Renal cortical epithelial cell (primary cell): ENCODE results near the gene KLHL22. TPM values are rescaled to one million over a fixed set of nuclear protein-coding genes. Genes with fewer than 3 reads are reported as not detected.
"Not testable (repeated sequence)": the region's sequence is repeated elsewhere in the genome, so short reads cannot be mapped to it uniquely, and the experiment has no call there.

ENCODE experiments used
- DNase-seq: peaks from one replicate; pipeline ENCODE4 v3.0.0-alpha.2; 2011; ENCODE audit warnings: low read depth
- total RNA-seq: library from RNA; depleted of rRNA; stranded (reverse); fragments of >200 nt; gene quantifications from 2 replicates; pipeline ENCODE4 v1.2.3, GENCODE V29; 2014

KLHL22 gene
- total RNA-seq, 1 donor from 2014 or later: 25.5 TPM

DNA sequence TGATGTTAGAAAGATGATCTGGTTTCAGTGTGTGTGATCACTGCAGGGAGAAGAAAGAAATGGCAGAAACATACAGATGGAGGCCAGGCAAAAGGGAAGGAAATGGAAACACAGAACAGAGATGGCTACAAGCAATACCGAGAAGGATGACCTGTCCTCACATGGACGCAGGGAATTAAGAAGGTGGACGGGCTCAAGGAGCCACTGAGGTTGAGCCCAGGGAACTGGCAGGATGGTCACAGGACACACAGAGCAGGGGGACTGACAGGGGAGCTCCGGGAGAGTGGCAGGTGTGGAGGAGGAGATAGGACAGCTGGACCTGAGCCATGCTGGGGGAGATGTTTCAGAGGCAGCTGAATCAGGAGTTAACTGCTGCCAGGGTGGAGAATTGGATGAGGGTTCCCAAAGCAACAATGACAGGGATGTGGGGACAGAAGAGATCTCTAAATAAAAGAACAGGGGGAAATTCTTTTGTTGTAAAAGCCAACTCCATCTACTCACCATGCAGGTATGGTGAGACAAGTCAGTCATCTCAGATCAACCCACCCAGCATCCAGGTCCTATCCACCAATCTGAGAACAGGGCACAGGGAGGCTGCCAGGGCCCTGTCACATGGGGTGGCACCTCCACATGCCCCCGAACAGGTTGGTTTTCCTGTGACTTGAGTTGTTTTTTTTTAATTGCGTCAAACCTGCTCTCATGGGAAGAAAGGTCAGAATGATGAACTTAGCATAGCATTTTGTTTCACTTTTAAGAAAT is 26.3 kb downstream of the KLHL22 start:
- DNase-seq: no peak

DNA sequence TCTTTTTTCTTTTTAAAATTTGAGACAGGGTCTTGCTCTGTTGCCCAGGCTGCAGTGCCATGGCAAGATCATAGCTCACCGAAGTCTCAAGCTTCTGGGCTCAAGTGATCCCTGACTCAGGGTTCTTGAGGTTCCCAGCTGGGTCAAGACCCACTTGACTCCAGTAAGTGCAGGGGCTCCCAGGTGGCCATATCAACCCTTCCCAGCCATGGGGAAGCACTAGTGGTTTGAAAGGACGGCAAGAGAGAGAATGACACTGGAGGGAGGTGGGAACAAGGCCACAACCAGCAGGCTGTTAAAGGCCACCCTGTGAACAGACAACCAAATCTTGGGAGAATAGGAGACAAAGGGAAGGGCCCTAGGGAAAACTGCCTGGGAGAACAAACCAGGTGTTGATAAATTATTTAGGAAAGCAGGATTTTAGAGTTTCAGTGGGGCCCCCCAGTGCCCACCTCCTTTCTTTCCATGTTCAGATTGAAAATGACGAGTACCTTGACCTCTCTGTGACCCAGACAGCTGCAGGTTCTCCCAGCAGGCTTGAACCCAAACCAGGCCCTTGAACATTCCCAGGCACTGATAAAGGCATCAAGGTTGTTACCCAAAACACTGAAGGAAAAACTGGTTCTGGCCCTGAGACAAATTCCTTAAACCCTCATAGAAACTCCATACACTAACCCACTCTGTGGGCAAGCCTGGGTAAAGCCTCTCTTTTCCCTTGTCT is 28.8 kb downstream of the KLHL22 start:
- DNase-seq: no peak

DNA sequence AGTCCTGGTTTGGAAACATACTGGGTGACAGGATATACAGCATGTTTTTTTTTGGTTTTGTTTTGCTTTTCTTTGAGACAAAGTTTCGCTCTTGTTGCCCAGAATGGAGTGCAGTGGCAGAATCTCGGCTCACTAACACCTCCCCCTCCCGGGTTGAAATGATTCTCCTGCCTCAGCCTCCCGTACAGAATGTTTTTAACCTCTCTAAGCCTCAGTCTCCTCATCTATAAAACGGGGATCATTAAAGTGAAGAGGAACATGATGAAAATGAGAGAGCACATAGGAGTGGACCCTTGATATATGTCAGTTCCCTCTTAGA is 29.9 kb downstream of the KLHL22 start:
- DNase-seq: no peak

DNA sequence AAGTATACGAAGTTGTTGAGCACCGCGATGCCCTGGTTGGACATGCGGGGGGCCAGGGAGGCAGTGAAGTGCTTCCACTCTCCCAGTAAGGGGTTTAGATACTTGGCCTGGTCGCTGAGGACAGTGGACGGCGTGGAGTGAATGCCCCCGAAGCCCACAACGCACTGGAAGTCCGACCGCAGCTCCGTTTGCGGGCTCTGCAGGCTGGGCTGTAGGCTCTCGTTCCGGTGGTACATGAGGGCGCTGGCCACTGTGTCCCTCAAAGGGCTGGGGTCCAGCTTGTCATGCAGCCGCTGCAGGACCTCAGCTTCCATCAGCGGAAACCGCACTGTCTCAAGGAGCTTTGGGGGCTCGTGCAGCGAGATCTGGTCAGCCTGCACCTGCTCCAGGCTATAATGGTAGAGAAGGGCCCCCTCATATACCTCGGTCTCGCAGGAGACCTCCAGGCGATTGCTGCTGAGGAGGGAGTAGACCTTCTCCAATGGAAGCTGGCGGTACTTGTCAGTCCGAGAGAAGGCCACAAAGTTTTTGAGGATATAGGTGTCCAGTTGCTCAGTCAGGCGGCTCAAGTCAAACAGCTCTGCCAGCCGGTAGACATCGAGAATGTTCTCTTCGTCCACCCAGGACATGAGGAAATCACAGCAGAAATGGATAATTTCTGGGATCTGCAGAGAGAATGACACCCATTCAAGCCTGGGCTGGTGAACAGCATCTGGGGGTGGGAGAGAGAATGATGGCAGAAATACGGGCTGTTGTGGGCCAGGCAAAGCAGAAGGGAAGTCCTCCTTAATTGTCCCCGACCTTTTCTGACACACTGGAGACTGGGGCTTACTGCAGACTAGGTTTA is 30.5 kb downstream of the KLHL22 start:
- no peak for DNase-seq

DNA sequence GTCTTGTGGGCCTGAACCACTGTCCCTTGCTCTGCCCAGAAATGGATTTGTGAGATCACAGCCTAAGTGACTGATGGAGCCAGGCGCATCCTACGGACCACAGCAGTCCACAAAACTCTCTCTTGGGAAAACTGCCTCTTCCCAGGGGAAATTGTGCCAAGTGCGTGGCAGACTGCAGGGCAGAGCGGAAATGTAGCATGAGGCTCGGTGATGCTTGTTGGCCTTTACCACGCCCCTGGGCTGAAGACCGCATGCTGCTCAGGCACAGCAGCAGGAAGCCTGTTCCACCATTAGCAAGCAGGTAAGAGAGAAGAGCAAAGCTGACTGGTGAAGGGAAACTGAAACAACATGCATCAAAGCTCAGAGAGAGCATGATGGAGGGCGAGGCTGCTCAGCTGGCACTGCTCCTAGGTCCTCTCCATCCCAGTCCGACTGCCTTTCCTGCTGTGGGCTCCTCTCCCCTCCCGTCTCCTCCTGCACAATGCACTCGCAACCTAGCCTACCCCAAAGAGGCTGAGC is 31.4 kb downstream of the KLHL22 start:
- DNase-seq: no peak

DNA sequence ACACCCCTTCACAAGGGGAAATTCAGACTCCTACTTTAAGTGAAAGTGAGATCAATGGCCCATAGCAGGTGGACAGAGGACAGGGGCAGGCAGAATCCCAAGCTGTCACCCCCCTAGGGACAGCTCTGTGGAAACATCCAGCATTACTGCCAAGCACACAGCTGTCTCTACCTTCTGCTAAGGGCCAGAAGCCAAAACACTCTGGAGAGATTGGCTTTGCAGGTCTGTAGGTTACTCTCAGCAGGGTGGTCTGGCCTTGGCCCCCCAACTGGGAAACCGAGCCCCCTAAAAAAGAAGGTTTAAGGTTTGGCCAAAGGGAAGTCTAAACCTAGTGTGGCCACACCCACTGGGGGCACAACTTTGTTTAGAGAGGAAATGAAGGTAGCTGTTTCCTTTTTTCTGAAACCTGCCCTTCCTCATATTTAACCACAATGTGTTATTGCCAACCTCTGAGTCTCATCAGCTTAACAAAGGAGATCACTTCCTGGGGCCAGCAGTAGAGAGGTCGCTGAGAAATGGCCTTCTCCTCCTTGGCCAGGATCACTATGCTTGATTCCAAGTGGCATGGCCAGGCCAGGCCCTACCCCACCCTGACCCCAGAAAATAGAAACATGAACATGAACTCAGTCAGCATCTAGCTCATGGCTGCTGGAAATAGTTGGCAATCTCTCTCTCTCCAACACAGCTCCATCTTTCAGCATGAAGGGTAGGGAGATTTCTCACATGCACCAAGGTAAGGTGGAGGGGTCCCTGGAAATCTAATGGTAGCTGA is 32.1 kb downstream of the KLHL22 start:
- no peak for DNase-seq

DNA sequence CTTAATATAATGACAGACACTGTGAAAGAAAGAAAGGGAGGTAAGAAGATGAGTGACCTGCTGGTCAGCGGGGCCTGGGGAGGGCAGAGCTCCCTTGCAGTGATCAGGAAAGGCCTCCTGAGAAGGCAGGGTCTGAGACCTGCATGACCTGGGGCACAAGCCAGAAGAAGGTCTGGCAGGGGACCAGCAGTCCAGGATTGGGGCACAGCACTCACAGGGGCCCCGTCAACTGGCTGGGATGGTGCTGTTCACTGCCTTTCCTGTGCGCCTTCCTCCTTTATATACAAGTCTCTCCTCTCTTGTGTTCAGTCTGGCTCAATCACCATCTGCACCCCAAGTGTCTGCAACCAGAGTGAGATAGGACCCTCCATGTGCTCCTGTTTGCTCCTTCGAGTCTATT is 35.7 kb downstream of the KLHL22 start:
- DNase-seq: no peak

DNA sequence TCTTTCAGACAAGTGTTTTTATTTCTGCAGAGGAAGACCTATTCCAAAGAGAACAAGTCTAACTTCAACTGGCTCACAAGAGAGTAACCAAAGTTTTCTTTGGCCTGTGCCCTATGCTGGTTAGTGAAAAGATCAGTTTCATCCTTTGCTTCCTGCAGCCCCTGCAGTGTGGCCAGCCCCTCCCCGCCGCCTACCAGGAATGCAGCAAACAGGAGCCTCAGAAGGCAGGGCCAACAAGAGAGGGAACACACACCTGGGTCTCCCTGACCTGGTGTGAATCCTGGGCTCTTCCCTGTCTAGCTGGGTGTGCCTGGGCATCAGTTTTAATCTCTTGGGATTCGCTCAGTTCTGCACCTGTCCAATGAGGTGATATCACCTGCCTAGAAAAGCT is 36.4 kb downstream of the KLHL22 start:
- DNase-seq: no peak

DNA sequence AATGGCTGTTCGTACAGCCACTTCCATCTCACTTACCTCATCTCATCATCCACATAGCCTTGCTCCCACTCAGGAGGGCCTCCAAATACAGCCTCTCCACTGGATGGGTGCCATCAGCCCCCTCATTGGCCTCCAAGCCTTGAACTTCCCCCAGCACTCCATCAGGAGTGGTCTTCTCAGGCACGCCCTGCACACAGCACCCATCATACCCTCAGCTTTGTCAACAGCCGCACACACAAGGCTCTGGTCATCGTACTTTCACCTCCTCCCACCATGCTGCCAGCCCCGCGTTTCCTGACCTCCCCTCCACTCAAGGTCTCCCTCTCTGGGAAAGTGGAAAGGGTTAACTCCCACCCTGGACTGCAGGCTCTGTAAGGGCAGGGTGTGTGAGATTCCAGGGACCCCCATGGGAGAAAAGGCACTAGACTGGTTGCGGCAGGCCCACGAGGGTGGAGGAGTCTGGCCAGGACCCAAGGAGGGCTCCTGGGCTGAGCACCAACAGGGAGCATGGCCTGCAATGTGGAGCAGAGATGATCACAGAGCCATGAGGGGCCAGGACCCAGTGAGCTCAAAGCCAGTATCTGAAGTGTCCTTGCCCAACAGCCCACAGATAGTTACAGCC is 37.0 kb downstream of the KLHL22 start:
- no peak for DNase-seq

DNA sequence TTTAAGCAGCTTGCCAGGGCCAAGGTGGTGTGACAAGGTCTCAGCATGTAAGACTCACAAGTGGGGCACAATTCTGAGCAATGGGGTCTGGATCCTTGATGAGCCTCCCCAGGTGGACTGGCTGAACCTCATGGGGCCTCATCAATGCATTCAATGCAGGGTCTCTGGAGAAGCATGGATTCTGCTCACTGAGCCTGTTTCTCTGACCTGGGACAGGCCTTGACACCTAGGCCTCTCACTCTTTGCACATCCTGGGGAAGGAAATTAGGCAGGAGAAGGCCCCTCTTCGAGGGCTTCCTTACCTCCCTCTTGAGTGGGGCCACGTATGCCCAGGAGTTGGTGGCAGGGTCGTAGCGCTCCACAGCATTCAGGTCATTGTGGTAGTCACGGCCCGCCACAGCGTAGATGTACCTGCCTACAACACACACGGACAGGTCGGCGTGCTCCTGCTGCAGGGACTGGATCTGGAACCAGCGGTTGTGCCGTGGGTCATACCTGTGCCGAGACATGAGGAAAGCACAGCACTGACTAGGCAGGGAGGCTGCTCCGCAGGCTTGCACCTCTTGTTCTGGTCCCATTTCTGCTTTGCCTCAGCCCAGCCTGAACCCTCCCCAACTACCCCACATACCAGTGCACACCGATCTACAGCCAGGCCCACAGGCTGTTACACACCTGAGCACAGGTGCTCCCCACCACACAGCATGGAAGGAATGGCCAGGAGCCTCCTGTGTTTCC is 37.9 kb downstream of the KLHL22 start:
- no peak for DNase-seq

DNA sequence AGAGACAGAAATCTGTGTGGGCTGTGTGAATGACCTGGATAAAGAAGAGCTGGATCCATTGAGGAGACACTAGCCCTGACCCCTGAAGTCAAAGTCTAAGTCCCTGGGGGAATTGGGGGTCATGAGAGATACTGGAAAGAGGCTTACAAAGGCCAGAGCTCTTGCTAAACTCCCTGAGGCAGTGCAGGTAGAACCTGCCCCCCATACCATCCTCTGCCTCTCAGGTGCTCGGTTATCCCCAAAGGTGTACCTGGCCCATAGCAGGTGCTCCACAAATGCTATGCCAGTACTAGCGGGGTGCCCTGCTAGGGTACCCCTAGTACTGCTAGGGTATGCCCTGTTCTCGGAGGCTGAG is 38.9 kb downstream of the KLHL22 start:
- no peak for DNase-seq

DNA sequence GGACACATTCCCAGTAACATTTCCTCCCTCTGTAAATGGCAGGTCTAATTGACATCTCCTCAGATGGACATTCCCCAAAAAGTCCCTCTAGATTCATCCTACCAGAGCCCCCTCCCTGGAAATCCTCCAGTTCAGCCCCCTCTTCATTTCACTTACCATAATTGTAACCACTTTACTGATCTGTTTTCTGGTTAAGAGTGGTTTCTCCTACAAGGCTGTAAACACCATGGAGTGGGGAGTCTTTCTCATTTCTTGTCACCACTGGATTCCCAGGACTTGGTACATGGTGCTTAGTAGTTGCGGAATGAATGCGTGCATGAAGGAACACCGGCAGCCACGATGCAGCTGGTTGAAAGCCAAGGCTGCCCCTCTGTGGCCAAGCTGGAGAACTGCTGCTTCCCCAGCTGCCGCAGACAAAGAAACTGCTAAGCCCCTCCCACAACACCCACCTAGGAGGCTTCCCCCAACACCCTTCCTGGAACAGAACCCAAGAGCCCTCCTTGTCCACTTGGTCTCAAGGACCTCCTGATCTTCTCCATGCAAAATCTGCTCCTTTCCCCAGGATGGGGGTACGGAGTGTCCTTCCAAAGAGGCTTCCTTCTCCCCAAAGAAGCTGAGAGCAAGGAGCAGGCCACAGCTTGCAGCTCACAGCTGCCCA is 39.4 kb downstream of the KLHL22 start:
- peak; percentile 68 for DNase-seq

DNA sequence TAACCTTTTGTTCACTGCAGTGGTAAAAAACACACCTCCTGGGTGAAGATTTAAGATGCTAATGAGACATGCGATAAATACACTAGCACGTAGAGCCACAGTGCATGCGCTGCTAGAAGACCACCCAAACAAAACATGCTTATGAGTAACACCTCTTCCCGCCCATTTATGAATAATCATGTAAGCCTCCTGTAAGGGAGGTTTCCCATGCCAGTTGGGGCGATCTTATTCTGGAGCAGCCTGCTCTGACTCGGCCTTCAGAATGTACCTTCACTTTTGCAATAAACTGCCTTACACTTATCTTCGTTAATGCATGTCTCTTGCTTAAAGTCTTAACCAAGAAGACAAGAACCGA is 39.9 kb downstream of the KLHL22 start:
- no peak for DNase-seq

DNA sequence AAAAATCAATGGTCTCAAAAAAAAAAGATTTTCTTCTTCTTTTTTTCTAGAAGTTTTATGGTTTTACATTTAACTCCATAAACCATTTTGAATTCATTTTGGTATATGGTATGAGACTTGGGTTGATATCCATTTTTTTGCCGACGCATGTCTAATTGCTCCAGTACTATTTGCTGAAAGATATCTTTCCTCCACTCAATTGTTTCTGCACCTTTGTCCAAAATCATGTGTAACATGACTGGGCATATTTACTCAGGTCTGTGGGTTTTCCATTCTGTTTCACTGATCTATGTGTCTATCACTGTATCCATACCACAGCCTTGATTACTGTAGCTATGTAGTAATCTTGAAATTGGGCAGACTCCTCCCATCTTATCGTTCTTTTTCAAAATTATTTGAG is 42.4 kb downstream of the KLHL22 start:
- no peak for DNase-seq

DNA sequence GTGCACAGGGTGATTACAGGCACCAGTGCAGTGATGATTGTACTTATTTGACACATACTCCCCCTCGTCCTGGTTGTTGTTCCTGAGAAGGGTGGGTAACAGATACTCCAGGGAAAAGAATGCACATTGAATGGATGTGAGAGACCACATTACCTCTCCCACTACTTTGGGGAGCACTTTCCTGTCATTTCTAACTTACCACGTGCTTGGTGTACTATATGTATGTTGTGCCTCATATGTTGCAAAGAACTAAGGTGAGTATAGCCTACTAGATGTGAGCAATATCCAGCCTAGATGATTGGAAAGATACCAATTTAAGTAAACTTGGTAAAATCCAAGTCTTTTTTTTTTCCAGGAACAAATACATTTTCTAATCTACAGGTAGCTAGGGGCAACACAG is 43.7 kb downstream of the KLHL22 start:
- DNase-seq: no peak

DNA sequence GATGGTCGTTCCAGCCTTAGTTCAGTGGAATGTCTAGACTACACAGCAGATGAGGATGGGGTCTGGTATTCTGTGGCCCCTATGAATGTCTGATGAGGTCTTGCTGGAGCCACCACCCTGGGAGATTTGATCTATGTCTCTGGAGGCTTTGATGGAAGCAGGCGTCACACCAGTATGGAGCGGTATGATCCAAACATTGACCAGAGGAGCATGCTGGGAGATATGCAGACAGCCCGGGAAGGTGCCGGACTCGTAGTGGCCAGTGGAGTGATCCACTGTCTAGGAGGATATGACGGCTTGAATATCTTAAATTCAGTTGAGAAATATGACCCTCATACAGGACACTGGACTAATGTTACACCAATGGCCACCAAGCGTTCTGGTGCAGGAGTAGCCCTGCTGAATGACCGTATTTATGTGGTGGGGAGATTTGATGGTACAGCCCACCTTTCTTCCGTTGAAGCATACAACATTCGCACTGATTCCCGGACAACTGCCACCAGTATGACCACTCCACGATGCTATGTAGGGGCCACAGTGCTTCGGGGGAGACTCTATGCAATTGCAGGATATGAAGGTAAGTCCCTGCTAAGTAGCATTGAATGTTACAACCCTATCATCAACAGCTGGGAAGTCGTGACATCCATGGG is 44.3 kb downstream of the KLHL22 start:
- not testable (repeated sequence) for DNase-seq

DNA sequence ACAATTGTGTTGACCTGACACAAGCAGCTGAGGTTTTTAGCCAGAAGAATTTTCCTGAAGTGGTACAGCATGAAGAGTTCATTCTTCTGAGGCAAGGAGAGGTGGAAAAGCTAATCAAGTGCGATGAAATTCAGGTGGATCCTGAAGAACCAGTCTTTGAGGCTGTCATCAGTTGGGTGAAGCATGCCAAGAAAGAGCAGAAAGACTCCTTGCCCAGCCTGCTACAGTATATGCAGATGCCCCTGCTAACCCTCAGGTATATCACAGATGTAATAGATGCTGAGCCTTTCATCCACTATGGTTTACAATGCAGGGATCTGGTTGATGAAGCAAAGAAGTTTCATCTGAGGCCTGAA is 45.1 kb downstream of the KLHL22 start:
- no peak for DNase-seq

DNA sequence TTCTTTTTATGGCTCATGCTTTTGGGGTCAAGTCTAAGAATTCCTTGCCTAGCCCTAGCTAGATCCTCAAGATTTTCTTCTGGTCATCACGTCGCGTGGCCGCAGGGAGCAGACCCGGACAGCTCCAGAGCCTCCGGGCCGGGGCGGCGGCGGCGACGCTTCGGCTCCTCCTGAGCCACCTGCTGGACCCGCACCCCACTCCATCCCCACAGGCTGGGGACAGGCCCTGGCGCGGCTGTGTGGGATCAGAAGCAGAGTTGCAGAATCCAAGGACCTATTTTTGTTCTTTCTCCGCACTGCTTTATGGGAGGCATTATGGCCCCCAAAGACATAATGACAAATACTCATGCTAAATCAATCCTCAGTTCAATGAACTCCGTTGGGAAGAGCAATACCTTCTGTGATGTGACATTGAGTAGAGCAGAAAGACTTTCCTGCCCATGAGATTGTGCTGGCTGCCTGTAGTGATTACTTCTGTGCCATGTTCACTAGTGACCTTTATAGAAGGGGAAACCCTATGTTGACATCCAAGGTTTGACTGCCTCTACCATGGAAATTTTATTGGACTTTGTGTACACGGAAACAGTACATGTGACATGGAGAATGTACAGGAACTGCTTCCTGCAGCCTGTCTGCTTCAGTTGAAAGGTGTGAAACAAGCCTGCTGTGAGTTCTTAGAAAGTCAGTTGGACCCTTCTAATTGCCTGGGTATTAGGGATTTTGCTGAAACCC is 45.6 kb downstream of the KLHL22 start:
- no peak for DNase-seq

DNA sequence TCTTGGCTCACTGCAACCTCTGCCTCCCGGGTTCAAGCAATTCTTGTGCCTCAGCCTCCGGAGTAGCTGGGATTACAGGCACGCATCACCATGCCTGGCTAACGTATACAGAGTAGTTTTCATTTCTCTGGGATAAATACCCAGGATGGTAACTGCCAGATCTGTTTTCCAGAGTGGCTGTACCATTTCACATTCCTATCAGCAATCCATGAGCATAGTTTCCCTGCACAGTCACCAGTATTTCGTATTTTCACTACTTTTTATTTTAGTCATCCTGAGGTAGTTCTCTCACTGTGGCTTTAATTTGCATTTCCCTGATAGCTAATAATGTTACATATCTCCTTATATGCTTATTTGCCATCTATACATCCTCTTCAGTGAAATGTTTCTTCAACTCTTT is 47.0 kb downstream of the KLHL22 start:
- no peak for DNase-seq
